CD14-positive monocyte (primary cell): ENCODE measurements around the gene PLA2G6. TPM values are rescaled to one million over a fixed set of nuclear protein-coding genes. Genes with fewer than 3 reads are reported as not detected.

Experiments
- DNase-seq, 3 donors: peaks; one replicate each; pipeline ENCODE4 v3.0.0-alpha.2; 2011 to 2022
- H2AFZ ChIP-seq: 2 replicates; pipeline ENCODE4 v1.6.0; 2012; ENCODE audit warnings: mild to moderate bottlenecking, low read depth, low read length, inconsistent platforms; ENCODE audit not compliant: insufficient read depth, poor library complexity, severe bottlenecking
- H3K27ac ChIP-seq, 2 donors: 1 replicate in 1 of 2; 2 replicates in 1 of 2; pipeline ENCODE4 v1.5.1; 2012 to 2013; ENCODE audit warnings: low read length in 2 of 2, control low read depth in 1 of 2, inconsistent platforms in 1 of 2, low read depth in 1 of 2, mild to moderate bottlenecking in 1 of 2
- H3K27me3 ChIP-seq, 2 donors: one replicate each; pipeline versions ENCODE4 v1.6.0 to v1.6.1; 2011 to 2013; ENCODE audit warnings: low read length in 2 of 2; ENCODE audit not compliant: control insufficient read depth in 2 of 2, insufficient read depth in 2 of 2
- H3K36me3 ChIP-seq, 2 donors: replicated peaks in 1 of 2; 1 replicate in 1 of 2; 2 replicates in 1 of 2; pipeline versions ENCODE4 v1.5.1 to v1.6.1; 2012 to 2013; ENCODE audit warnings: low read length in 2 of 2, control low read depth in 1 of 2, inconsistent platforms in 1 of 2, mild to moderate bottlenecking in 1 of 2; ENCODE audit not compliant: insufficient read depth in 2 of 2, control insufficient read depth in 1 of 2
- H3K4me1 ChIP-seq, 2 donors: 1 replicate in 1 of 2; 2 replicates in 1 of 2; pipeline versions ENCODE4 v1.5.1 to v1.6.1; 2012 to 2013; ENCODE audit warnings: low read length in 2 of 2, control low read depth in 1 of 2, inconsistent platforms in 1 of 2, mild to moderate bottlenecking in 1 of 2, moderate library complexity in 1 of 2; ENCODE audit not compliant: insufficient read depth in 2 of 2, control insufficient read depth in 1 of 2
- H3K4me2 ChIP-seq: replicated peaks from 2 replicates; pipeline ENCODE3; 2012; ENCODE audit warnings: low read length, moderate library complexity, mild to moderate bottlenecking; ENCODE audit not compliant: poor library complexity, severe bottlenecking; ENCODE audit errors: extremely low read depth
- H3K4me3 ChIP-seq, 3 experiments: fragments of 200-600 bp in 1 of 3; sonication (generic) in 1 of 3; replicated peaks in 1 of 3; 1 replicate in 2 of 3; 2 replicates in 1 of 3; pipeline ENCODE4 v1.5.1; 2011 to 2013; ENCODE audit warnings: low read length in 3 of 3, mild to moderate bottlenecking in 3 of 3, control low read depth in 2 of 3, low read depth in 2 of 3, inconsistent platforms in 1 of 3, moderate library complexity in 1 of 3
- H3K79me2 ChIP-seq: 2 replicates; pipeline ENCODE4 v1.6.0; 2012; ENCODE audit warnings: mild to moderate bottlenecking, control low read depth, inconsistent platforms, low read length, moderate library complexity; ENCODE audit not compliant: insufficient read depth
- H3K9ac ChIP-seq: 2 replicates; pipeline ENCODE4 v1.6.0; 2017; ENCODE audit warnings: low read length, mild to moderate bottlenecking; ENCODE audit not compliant: insufficient read depth, poor library complexity, severe bottlenecking
- H3K9me3 ChIP-seq, 2 donors: replicated peaks in 1 of 2; 1 replicate in 1 of 2; 2 replicates in 1 of 2; pipeline versions ENCODE4 v1.5.1 to v1.6.1; 2012 to 2013; ENCODE audit warnings: low read length in 2 of 2, control low read depth in 1 of 2; ENCODE audit not compliant: control insufficient read depth in 1 of 2, insufficient read depth in 1 of 2
- H4K20me1 ChIP-seq: 2 replicates; pipeline ENCODE4 v1.6.0; 2012; ENCODE audit warnings: mild to moderate bottlenecking, low read length, control low read depth, moderate library complexity; ENCODE audit not compliant: insufficient read depth
- H3K27ac Mint-ChIP-seq, 7 donors: one replicate each; pipeline ENCODE4 v1.8.0; 2020; ENCODE audit warnings: mild to moderate bottlenecking in 7 of 7, mixed read lengths in 7 of 7, moderate library complexity in 6 of 7, inconsistent platforms in 2 of 7
- H3K27me3 Mint-ChIP-seq, 3 donors: one replicate each; pipeline ENCODE4 v1.8.0; 2021 to 2022; ENCODE audit warnings: low read depth in 3 of 3, mild to moderate bottlenecking in 3 of 3, mixed read lengths in 3 of 3, moderate library complexity in 3 of 3, inconsistent platforms in 1 of 3
- H3K36me3 Mint-ChIP-seq, 2 donors: one replicate each; pipeline ENCODE4 v1.8.0; 2020; ENCODE audit warnings: mixed read lengths in 2 of 2, inconsistent platforms in 1 of 2, mild to moderate bottlenecking in 1 of 2
- H3K4me1 Mint-ChIP-seq: one replicate; pipeline ENCODE4 v1.8.0; 2020; ENCODE audit warnings: mild to moderate bottlenecking, mixed read lengths
- H3K4me3 Mint-ChIP-seq, 2 donors: one replicate each; pipeline ENCODE4 v1.8.0; 2020; ENCODE audit warnings: mild to moderate bottlenecking in 2 of 2, mixed read lengths in 2 of 2, moderate library complexity in 1 of 2
- H3K9me3 Mint-ChIP-seq, 7 donors: one replicate each; pipeline ENCODE4 v1.8.0; 2020 to 2022; ENCODE audit warnings: mixed read lengths in 7 of 7, mild to moderate bottlenecking in 6 of 7, moderate library complexity in 6 of 7, inconsistent platforms in 2 of 7
- WGBS: methylation state at CpG from one replicate; pipeline ENCODE4 v1.1.5; 2013; ENCODE audit warnings: missing lambda C conversion rate; ENCODE audit not compliant: insufficient coverage; 5-methylcytosine and 5-hydroxymethylcytosine counted together
- intact Hi-C, 2 donors: fragments of 100-400 bp; cut with micrococcal nuclease; formaldehyde crosslinking; loops; one replicate each; pipeline versions ENCODE4 v1.15.0 to v1.15.1; 2023
- polyA plus RNA-seq, 3 donors: library from polyadenylated mRNA; depleted of rRNA in 1 of 3; unstranded in 2 of 3; stranded (reverse) in 1 of 3; fragments of 300-500 nt in 2 of 3; fragments of >200 nt in 1 of 3; fragmentation: Illumina TruSeq in 2 of 3; gene quantifications; 1 replicate in 2 of 3; 2 replicates in 1 of 3; pipeline ENCODE4 v1.2.3, GENCODE V29; 2012 to 2021
- TF ChIP-seq, protein P1 (sequence below): fragments of 200-600 bp; IDR thresholded peaks from one replicate; pipeline ENCODE4 v1.8.0; 2022; ENCODE audit warnings: antibody characterized with exemption, mild to moderate bottlenecking

PLA2G6 gene
- polyA plus RNA-seq, 3 donors: 0.43 to 8.3 (median 0.62) TPM

GRCh38 chr22:38173641-38173906 lies 8.1 kb downstream of the PLA2G6 start:
- H3K36me3 ChIP-seq: no peaks in the 10 kb centered on the region
- H3K27me3 ChIP-seq: no peaks in the 10 kb centered on the region
- no peak overlapping the region for H3K27ac ChIP-seq
- TF ChIP-seq, protein P1, sequence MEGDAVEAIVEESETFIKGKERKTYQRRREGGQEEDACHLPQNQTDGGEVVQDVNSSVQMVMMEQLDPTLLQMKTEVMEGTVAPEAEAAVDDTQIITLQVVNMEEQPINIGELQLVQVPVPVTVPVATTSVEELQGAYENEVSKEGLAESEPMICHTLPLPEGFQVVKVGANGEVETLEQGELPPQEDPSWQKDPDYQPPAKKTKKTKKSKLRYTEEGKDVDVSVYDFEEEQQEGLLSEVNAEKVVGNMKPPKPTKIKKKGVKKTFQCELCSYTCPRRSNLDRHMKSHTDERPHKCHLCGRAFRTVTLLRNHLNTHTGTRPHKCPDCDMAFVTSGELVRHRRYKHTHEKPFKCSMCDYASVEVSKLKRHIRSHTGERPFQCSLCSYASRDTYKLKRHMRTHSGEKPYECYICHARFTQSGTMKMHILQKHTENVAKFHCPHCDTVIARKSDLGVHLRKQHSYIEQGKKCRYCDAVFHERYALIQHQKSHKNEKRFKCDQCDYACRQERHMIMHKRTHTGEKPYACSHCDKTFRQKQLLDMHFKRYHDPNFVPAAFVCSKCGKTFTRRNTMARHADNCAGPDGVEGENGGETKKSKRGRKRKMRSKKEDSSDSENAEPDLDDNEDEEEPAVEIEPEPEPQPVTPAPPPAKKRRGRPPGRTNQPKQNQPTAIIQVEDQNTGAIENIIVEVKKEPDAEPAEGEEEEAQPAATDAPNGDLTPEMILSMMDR: no peak
- peaks cover 2 to 8% (median 3%) of the 10 kb centered on the region in 3 donors for H3K27me3 Mint-ChIP-seq
- DNase-seq: no peak
- H3K4me2 ChIP-seq: no peak overlapping the region
- no peak overlapping the region for H2AFZ ChIP-seq
- H4K20me1 ChIP-seq: no peaks in the 10 kb centered on the region
- H3K79me2 ChIP-seq: no peaks in the 10 kb centered on the region
- H3K4me1 Mint-ChIP-seq: peaks cover 26% of the 10 kb centered on the region
- WGBS: no CpG with 5 or more reads among the region's 4 CpGs
- no peak overlapping the region for H3K4me3 ChIP-seq
- peaks cover 6 to 8% of the 10 kb centered on the region in 2 donors for H3K36me3 Mint-ChIP-seq
- H3K9me3 ChIP-seq: no peaks in the 10 kb centered on the region
- no peak overlapping the region for H3K27ac Mint-ChIP-seq
- intact Hi-C loops: no loop called here
- no peaks in the 10 kb centered on the region for H3K9me3 Mint-ChIP-seq
- H3K9ac ChIP-seq: no peak overlapping the region
- peaks cover 22 to 27% of the 10 kb centered on the region in 2 donors for H3K4me1 ChIP-seq
- no peak overlapping the region for H3K4me3 Mint-ChIP-seq

GRCh38 chr22:38172832-38173640 lies 8.6 kb downstream of the PLA2G6 start:
- Histone ChIP-seq H3K4me2 (no peak overlapping the region), H3K36me3 (no peaks in the 10 kb centered on the region), H3K27me3 (no peaks in the 10 kb centered on the region), H3K79me2 (no peaks in the 10 kb centered on the region), H2AFZ (no peak overlapping the region), H3K9ac (no peak overlapping the region), H3K4me3 (no peak overlapping the region), H4K20me1 (no peaks in the 10 kb centered on the region), H3K4me1 (peaks cover 22 to 27% of the 10 kb centered on the region in 2 donors), H3K9me3 (no peaks in the 10 kb centered on the region), H3K27ac (no peak overlapping the region)
- H3K27me3 Mint-ChIP-seq: peaks cover 2 to 7% (median 3%) of the 10 kb centered on the region in 3 donors
- intact Hi-C loops: no loop called here
- H3K27ac Mint-ChIP-seq: no peak overlapping the region
- H3K36me3 Mint-ChIP-seq: peaks cover 7 to 8% of the 10 kb centered on the region in 2 donors
- 28% methylated on average over 9 of the region's 16 CpGs for WGBS
- TF ChIP-seq, protein P1: no peak
- peak; percentile 62 to 82 (median 77) for DNase-seq
- no peak overlapping the region for H3K4me3 Mint-ChIP-seq
- H3K9me3 Mint-ChIP-seq: no peaks in the 10 kb centered on the region
- peaks cover 26% of the 10 kb centered on the region for H3K4me1 Mint-ChIP-seq
